SK-N-SH (cell line): ENCODE data around the gene TMEM225B. TPM values are rescaled to one million over a fixed set of nuclear protein-coding genes. Genes with fewer than 3 reads are reported as not detected.

Experiments
- CTCF ChIA-PET: fragments of 300-600, 350-600 bp; formaldehyde crosslinking; extraction: SDS; loops from one replicate; lab custom pipeline; 2021; lab: Yijun Ruan, JAX
- POLR2A ChIA-PET: fragments of 350-600 bp; sonication (Branson Sonifier 250); formaldehyde crosslinking; extraction: SDS; loops from one replicate; lab custom pipeline; 2020; ENCODE audit warnings: antibody characterized with exemption, inconsistent platforms; lab: Yijun Ruan, JAX
- DNase-seq: peaks from one replicate; pipeline ENCODE4 v3.0.0; 2012
- H2AFZ ChIP-seq: fragments of 200-600 bp; sonication (generic); 2 replicates; pipeline ENCODE4 v1.8.1; 2016; ENCODE audit warnings: antibody characterized with exemption, mild to moderate bottlenecking, low read depth
- H3F3A ChIP-seq: fragments of 200-600 bp; sonication (generic); replicated peaks from 2 replicates; pipeline ENCODE3; 2016; ENCODE audit warnings: antibody characterized with exemption, mild to moderate bottlenecking; ENCODE audit not compliant: insufficient read depth
- H3K27ac ChIP-seq, 2 experiments: fragments of 200-500 bp in 1 of 2; fragments of 200-600 bp in 1 of 2; sonication (Bioruptor generic) in 1 of 2; sonication (generic), shearing (Covaris generic) in 1 of 2; 2 replicates each; pipeline versions ENCODE4 v1.5.1 to v1.6.1; 2014 to 2016; ENCODE audit warnings: low read depth in 2 of 2, inconsistent platforms in 1 of 2, low read length in 1 of 2, mild to moderate bottlenecking in 1 of 2, mixed read lengths in 1 of 2
- H3K27me3 ChIP-seq: fragments of 200-600 bp; sonication (generic), shearing (Covaris generic); 2 replicates; pipeline ENCODE4 v1.6.1; 2016; ENCODE audit warnings: mixed run types; ENCODE audit not compliant: insufficient read depth
- H3K36me3 ChIP-seq, 2 experiments: fragments of 200-500 bp in 1 of 2; fragments of 200-600 bp in 1 of 2; sonication (Bioruptor generic) in 1 of 2; sonication (generic) in 1 of 2; replicated peaks in 1 of 2; 2 replicates each; pipeline versions ENCODE3 to v1.5.1; 2014 to 2016; ENCODE audit warnings: low read length in 1 of 2, mild to moderate bottlenecking in 1 of 2; ENCODE audit not compliant: insufficient read depth in 2 of 2, control insufficient read depth in 1 of 2
- H3K4me1 ChIP-seq, 2 experiments: fragments of 200-500 bp in 1 of 2; fragments of 200-600 bp in 1 of 2; sonication (Bioruptor generic) in 1 of 2; sonication (generic), shearing (Covaris generic) in 1 of 2; 2 replicates each; pipeline versions ENCODE4 v1.5.1 to v1.6.1; 2014 to 2016; ENCODE audit warnings: low read depth in 1 of 2, low read length in 1 of 2, mixed run types in 1 of 2; ENCODE audit not compliant: insufficient read depth in 2 of 2, control insufficient read depth in 1 of 2
- H3K4me2 ChIP-seq: fragments of 200-600 bp; sonication (generic), shearing (Covaris generic); 2 replicates; pipeline ENCODE4 v1.6.1; 2017; ENCODE audit warnings: mixed run types
- H3K4me3 ChIP-seq, 2 experiments: fragments of 200-500 bp in 1 of 2; fragments of 200-600 bp in 1 of 2; sonication (Bioruptor generic) in 1 of 2; sonication (generic), shearing (Covaris generic) in 1 of 2; 2 replicates each; pipeline versions ENCODE4 v1.5.1 to v1.8.1; 2014 to 2016; ENCODE audit warnings: low read depth in 2 of 2, inconsistent platforms in 1 of 2, low read length in 1 of 2, mild to moderate bottlenecking in 1 of 2, mixed read lengths in 1 of 2, moderate library complexity in 1 of 2
- H3K79me2 ChIP-seq: fragments of 200-600 bp; sonication (generic); 2 replicates; pipeline ENCODE4 v1.8.1; 2017; ENCODE audit warnings: mild to moderate bottlenecking; ENCODE audit not compliant: insufficient read depth
- H3K9ac ChIP-seq: fragments of 200-600 bp; sonication (generic); 2 replicates; pipeline ENCODE4 v1.6.1; 2017; ENCODE audit warnings: mixed run types
- H3K9me2 ChIP-seq: fragments of 200-600 bp; sonication (generic); 2 replicates; pipeline ENCODE4 v1.6.1; 2017; ENCODE audit warnings: mixed run types
- H3K9me3 ChIP-seq: fragments of 200-600 bp; sonication (generic); 2 replicates; pipeline ENCODE4 v1.6.1; 2017; ENCODE audit warnings: mixed run types, mild to moderate bottlenecking, moderate library complexity
- H4K20me1 ChIP-seq: fragments of 200-600 bp; sonication (generic); 2 replicates; pipeline ENCODE4 v1.6.1; 2017; ENCODE audit warnings: mild to moderate bottlenecking, mixed run types; ENCODE audit not compliant: insufficient read depth
- EZH2phosphoT487 ChIP-seq: fragments of 200-600 bp; sonication (generic); IDR thresholded peaks from 2 replicates; pipeline ENCODE4 v1.6.1; 2017; ENCODE audit warnings: low read depth, mixed run types, mild to moderate bottlenecking, antibody characterized with exemption, moderate library complexity, borderline replicate concordance
- FOXJ3 ChIP-seq: sonication (generic); formaldehyde crosslinking; IDR thresholded peaks from 2 replicates; pipeline ENCODE4 v1.5.1; 2020; ENCODE audit warnings: mild to moderate bottlenecking, missing genetic modification reagents
- MAX ChIP-seq: IDR thresholded peaks from 2 replicates; pipeline ENCODE4 v1.4.0; 2012; ENCODE audit warnings: low read depth
- NFIC ChIP-seq: IDR thresholded peaks from 2 replicates; pipeline ENCODE4 v1.4.0; 2012; ENCODE audit warnings: borderline replicate concordance
- PBX3 ChIP-seq: IDR thresholded peaks from 2 replicates; pipeline ENCODE4; 2012
- POLR2AphosphoS5 ChIP-seq: IDR thresholded peaks from 2 replicates; pipeline ENCODE4 v1.6.1; 2012; ENCODE audit warnings: low read depth, low read length
- RAD21 ChIP-seq: IDR thresholded peaks from 2 replicates; pipeline ENCODE4 v1.6.1; 2012; ENCODE audit warnings: mild to moderate bottlenecking, low read length
- REST ChIP-seq: IDR thresholded peaks from 2 replicates; pipeline ENCODE4 v1.6.1; 2012; ENCODE audit warnings: mild to moderate bottlenecking, low read depth, low read length, moderate library complexity
- SIN3A ChIP-seq: IDR thresholded peaks from 2 replicates; pipeline ENCODE4 v1.6.1; 2012; ENCODE audit warnings: low read depth, mild to moderate bottlenecking, low read length, moderate library complexity, borderline replicate concordance
- TAF1 ChIP-seq: IDR thresholded peaks from 2 replicates; pipeline ENCODE4 v1.6.1; 2012; ENCODE audit warnings: low read depth, mild to moderate bottlenecking, low read length, moderate library complexity, borderline replicate concordance
- TCF12 ChIP-seq: IDR thresholded peaks from 2 replicates; pipeline ENCODE4 v1.4.0; 2012
- WGBS: methylation state at CpG from one replicate; pipeline ENCODE4 v1.1.6; 2017; ENCODE audit warnings: low lambda C conversion rate; 5-methylcytosine and 5-hydroxymethylcytosine counted together
- polyA plus RNA-seq, 3 experiments: library from polyadenylated mRNA; depleted of rRNA; stranded (reverse); fragments of >200 nt; gene quantifications; 2 replicates each; pipeline ENCODE4 v1.2.3, GENCODE V29; 2012
- TF ChIP-seq, protein P1 (sequence below): IDR thresholded peaks from 2 replicates; pipeline ENCODE4 v1.4.0; 2012; ENCODE audit warnings: low read depth, borderline replicate concordance

The TMEM225B gene
- polyA plus RNA-seq, 1 of the 3 experiments (the other 2 are of a cell fraction), result 1.5 TPM

- TF ChIP-seq REST, result no peak
Observed at GRCh38 chr7:99645590-99645989, 47.5 kb downstream of the TMEM225B start (continued).

GRCh38 chr7:99648843-99649242 lies 50.8 kb downstream of the TMEM225B start:
- Histone ChIP-seq H3K4me1 (no peaks in the 10 kb centered on the region), H3K9ac (no peak overlapping the region), H3K9me3 (peaks cover 5% of the 10 kb centered on the region; the same call in 1 of the 2 replicates), H3K9me2 (no peaks in the 10 kb centered on the region), H3K79me2 (no peaks in the 10 kb centered on the region), H3K27ac (no peak overlapping the region), H2AFZ (no peak overlapping the region), H3F3A (no peaks in the 10 kb centered on the region), H3K36me3 (no peaks in the 10 kb centered on the region), H4K20me1 (no peaks in the 10 kb centered on the region), H3K4me2 (no peak overlapping the region), H3K27me3 (no peaks in the 10 kb centered on the region)
- WGBS, result 80% methylated on average over 2 of the region's 2 CpGs
- POLR2A ChIA-PET, result no interaction called here
- no peak for DNase-seq
- TF ChIP-seq MAX (no peak), NFIC (no peak), EZH2phosphoT487 (no peak), PBX3 (no peak), FOXJ3 (CRISPR knock-in tag) (no peak), TAF1 (no peak), SIN3A (no peak), RAD21 (no peak), POLR2AphosphoS5 (no peak), TCF12 (no peak)
- TF ChIP-seq, protein P1, sequence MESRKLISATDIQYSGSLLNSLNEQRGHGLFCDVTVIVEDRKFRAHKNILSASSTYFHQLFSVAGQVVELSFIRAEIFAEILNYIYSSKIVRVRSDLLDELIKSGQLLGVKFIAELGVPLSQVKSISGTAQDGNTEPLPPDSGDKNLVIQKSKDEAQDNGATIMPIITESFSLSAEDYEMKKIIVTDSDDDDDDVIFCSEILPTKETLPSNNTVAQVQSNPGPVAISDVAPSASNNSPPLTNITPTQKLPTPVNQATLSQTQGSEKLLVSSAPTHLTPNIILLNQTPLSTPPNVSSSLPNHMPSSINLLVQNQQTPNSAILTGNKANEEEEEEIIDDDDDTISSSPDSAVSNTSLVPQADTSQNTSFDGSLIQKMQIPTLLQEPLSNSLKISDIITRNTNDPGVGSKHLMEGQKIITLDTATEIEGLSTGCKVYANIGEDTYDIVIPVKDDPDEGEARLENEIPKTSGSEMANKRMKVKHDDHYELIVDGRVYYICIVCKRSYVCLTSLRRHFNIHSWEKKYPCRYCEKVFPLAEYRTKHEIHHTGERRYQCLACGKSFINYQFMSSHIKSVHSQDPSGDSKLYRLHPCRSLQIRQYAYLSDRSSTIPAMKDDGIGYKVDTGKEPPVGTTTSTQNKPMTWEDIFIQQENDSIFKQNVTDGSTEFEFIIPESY, result no peak
- TF ChIP-seq, all 33 proteins: peak for 0
- no peak overlapping the region for H3K4me3 ChIP-seq
- CTCF ChIA-PET, result no interaction called here
